ENCODE data around the gene CACTIN.
A peak's percentile ranks its signal among the peaks of the same experiment; 100 is the strongest.

GRCh38 chr19:3575260-3575741 is 51.3 kb downstream of the CACTIN start:
- TF ChIP-seq CTCF (IDR thresholded peaks at IDR 0.05) = peak in 1 of 3 experiments; percentile 27
- TF ChIP-seq POLR2AphosphoS5 (IDR thresholded peaks at IDR 0.05) = no peak
- no peak for TF ChIP-seq POLR2A (IDR thresholded peaks at IDR 0.05; ENCODE audit: low read depth)
